Smooth muscle cell (in vitro differentiated cells): ENCODE data around the gene TPST1. TPM values are rescaled to one million over a fixed set of nuclear protein-coding genes. Genes with fewer than 3 reads are reported as not detected.

Experiments
- DNase-seq: peaks from one replicate; lab custom pipeline; 2025; ENCODE audit not compliant: unreplicated experiment; lab: John Stamatoyannopoulos, UW
- H2AFZ ChIP-seq: fragments of 200-600 bp; sonication (generic); 2 replicates; pipeline ENCODE4 v1.6.0; 2016; ENCODE audit warnings: antibody characterized with exemption, low read depth, mild to moderate bottlenecking
- H3F3A ChIP-seq: fragments of 200-600 bp; sonication (generic); 2 replicates; pipeline ENCODE4 v1.6.0; 2017; ENCODE audit warnings: antibody characterized with exemption, low read depth
- H3K27ac ChIP-seq: fragments of 200-600 bp; sonication (generic); 2 replicates; pipeline ENCODE4 v1.5.1; 2016; ENCODE audit warnings: low read depth, mild to moderate bottlenecking
- H3K27me3 ChIP-seq: fragments of 200-600 bp; sonication (generic); 2 replicates; pipeline ENCODE4 v1.6.1; 2016; ENCODE audit warnings: low read depth, mild to moderate bottlenecking
- H3K36me3 ChIP-seq: fragments of 200-600 bp; sonication (generic); 2 replicates; pipeline ENCODE4 v1.5.1; 2016; ENCODE audit warnings: low read depth
- H3K4me1 ChIP-seq: fragments of 200-600 bp; sonication (generic); 2 replicates; pipeline ENCODE4 v1.5.1; 2016; ENCODE audit warnings: low read depth
- H3K4me2 ChIP-seq: fragments of 200-600 bp; sonication (generic); 2 replicates; pipeline ENCODE4 v1.6.0; 2016; ENCODE audit warnings: mild to moderate bottlenecking
- H3K4me3 ChIP-seq: fragments of 200-600 bp; sonication (generic); 2 replicates; pipeline ENCODE4 v1.5.1; 2016; ENCODE audit warnings: mild to moderate bottlenecking
- H3K79me2 ChIP-seq: fragments of 200-600 bp; sonication (generic); 2 replicates; pipeline ENCODE4 v1.6.0; 2016; ENCODE audit warnings: low read depth, mild to moderate bottlenecking
- H3K9ac ChIP-seq: fragments of 200-600 bp; sonication (generic); 2 replicates; pipeline ENCODE4 v1.6.0; 2016; ENCODE audit warnings: low read depth
- H3K9me3 ChIP-seq: fragments of 200-600 bp; sonication (generic); replicated peaks from 2 replicates; pipeline ENCODE4 v1.5.1; 2016; ENCODE audit warnings: low read depth
- H4K20me1 ChIP-seq: fragments of 200-600 bp; sonication (generic); 2 replicates; pipeline ENCODE4 v1.6.0; 2016; ENCODE audit warnings: low read depth
- CTCF ChIP-seq: fragments of 200-600 bp; sonication (generic); IDR thresholded peaks from 2 replicates; pipeline ENCODE4 v1.5.1; 2017; ENCODE audit warnings: borderline replicate concordance, mild to moderate bottlenecking, antibody characterized with exemption; ENCODE audit not compliant: insufficient read depth, poor library complexity, severe bottlenecking
- WGBS: methylation state at CpG from one replicate; pipeline ENCODE4 v1.1.7; 2016; ENCODE audit warnings: low lambda C conversion rate; 5-methylcytosine and 5-hydroxymethylcytosine counted together
- polyA plus RNA-seq: library from polyadenylated mRNA; unstranded; fragments of >200 nt; fragmentation: Nextera tagmentation; extraction: Ambion mirVana; gene quantifications from 2 replicates; pipeline ENCODE4 v1.2.1, GENCODE V29; 2016
- small RNA-seq: library from RNA; depleted of rRNA; stranded (forward); fragments of <200 nt; gene quantifications from one replicate; pipeline ENCODE3, GENCODE V24; 2014
- total RNA-seq: library from RNA; depleted of rRNA; stranded (reverse); fragments of >200 nt; gene quantifications from 2 replicates; pipeline ENCODE4 v1.2.3, GENCODE V29; 2014

TPST1 gene
- total and polyA plus RNA-seq, 2 experiments from 2014 or later = 133 to 139 TPM

DNA sequence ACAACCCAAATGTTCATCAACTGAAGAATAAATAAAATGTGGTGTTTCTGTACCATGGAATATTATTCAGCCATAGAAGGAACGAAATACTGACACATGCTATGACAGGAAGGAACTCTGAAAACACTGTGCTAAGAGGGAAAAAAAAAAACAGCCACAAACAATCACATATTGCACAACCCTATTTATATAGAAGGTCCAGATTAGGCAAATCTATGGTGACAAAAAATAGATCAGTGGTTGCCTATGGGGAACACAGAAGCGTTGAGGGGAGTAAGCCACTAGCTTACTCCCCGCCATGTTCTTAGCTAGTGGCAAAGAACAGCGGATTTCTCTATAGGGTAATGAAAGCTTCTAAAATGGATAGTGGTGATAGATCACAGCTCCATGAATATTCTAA is 198.4 kb downstream of the TPST1 start:
- no peak for DNase-seq
- Histone ChIP-seq H3K9me3 (no peaks in the 10 kb centered on the region), H3K79me2 (no peaks in the 10 kb centered on the region), H3K36me3 (no peaks in the 10 kb centered on the region), H3F3A (no peaks in the 10 kb centered on the region), H3K4me1 (no peaks in the 10 kb centered on the region), H2AFZ (no peak overlapping the region), H3K9ac (no peak overlapping the region), H3K27ac (no peak overlapping the region), H3K27me3 (no peaks in the 10 kb centered on the region), H3K4me2 (no peak overlapping the region), H4K20me1 (no peaks in the 10 kb centered on the region), H3K4me3 (no peak overlapping the region)
- TF ChIP-seq CTCF = no peak
- WGBS = 98% methylated on average over 4 of the region's 4 CpGs

DNA sequence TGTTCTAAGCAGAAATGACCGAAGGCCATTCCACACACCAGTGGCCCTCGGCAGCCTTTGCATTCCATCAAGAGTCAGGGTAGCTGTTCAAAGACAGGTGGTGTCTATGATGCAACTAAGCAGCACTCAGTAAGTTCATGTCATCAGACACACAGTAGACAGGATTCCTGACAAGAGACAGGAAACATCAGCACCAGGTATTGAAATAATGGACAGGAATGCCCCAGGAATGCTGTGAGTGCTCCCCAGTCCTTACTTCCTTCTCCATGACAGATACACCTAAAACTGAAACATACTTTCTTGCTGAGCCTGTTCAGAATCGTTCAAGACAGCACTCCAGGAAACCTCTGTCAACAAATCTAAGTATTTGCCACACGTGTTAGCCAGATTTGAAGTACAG is 204.4 kb downstream of the TPST1 start:
- Histone ChIP-seq H3K4me2 (no peak overlapping the region), H3K36me3 (no peaks in the 10 kb centered on the region), H3K4me1 (peaks cover 8% of the 10 kb centered on the region), H3K27me3 (no peaks in the 10 kb centered on the region), H2AFZ (no peak overlapping the region), H3K79me2 (no peaks in the 10 kb centered on the region), H3K9me3 (no peaks in the 10 kb centered on the region), H3K4me3 (no peak overlapping the region), H3K27ac (peak overlapping the region; percentile 16), H3K9ac (no peak overlapping the region), H3F3A (no peaks in the 10 kb centered on the region), H4K20me1 (no peaks in the 10 kb centered on the region)
- TF ChIP-seq CTCF = no peak
- no peak for DNase-seq
- 76% methylated on average over 4 of the region's 4 CpGs for WGBS

Small RNAs within 50 kb of the gene (small RNA-seq; reads per million reads assigned to genes)
- 0.18 reads per million for gene RNU6-313P

Other genes with a start within 250 kb of the TPST1 start
- 24.4 and 27.7 TPM in 2 replicates for gene GUSB, start 223.1 kb upstream of the TPST1 start, total RNA-seq
- 35.6 and 42.1 TPM in 2 replicates for gene GUSB, start 223.1 kb upstream of the TPST1 start, polyA plus RNA-seq
- gene ASL, start 129.5 kb upstream of the TPST1 start, total RNA-seq = 12.3 and 12.4 TPM in 2 replicates
- gene ASL, start 129.5 kb upstream of the TPST1 start, polyA plus RNA-seq = 26.1 and 31.5 TPM in 2 replicates
- 12.2 and 13.6 TPM in 2 replicates for gene CRCP, start 90.5 kb upstream of the TPST1 start, total RNA-seq
- gene CRCP, start 90.5 kb upstream of the TPST1 start, polyA plus RNA-seq = 13.7 and 17.8 TPM in 2 replicates